Measurements from ENCODE around the gene OR52N2.

GRCh38 chr11:5857590-5857989, 48.9 kb downstream of the OR52N2 start, which contains the start of gene OR52E8:
- TF ChIP-seq CTCF (IDR thresholded peaks at IDR 0.05) (no peak), POLR2A (IDR thresholded peaks at IDR 0.05) (no peak), POLR2AphosphoS5 (IDR thresholded peaks at IDR 0.05; ENCODE audit: insufficient read depth in 1 of 2, low read depth in 1 of 2) (no peak)

Data from vagina (tissue), 2 donors.